GM12874 (cell line): ENCODE data around the gene ANKRD17.

Source experiments
- CTCF ChIP-seq: IDR thresholded peaks from 2 replicates; pipeline ENCODE4 v1.5.1; 2011; ENCODE audit warnings: low read depth, mild to moderate bottlenecking, control low read depth, low read length, moderate library complexity; ENCODE audit not compliant: insufficient read depth

The ANKRD17 gene

GRCh38 chr4:73206236-73206635 lies 52.4 kb downstream of the ANKRD17 start:
- TF ChIP-seq CTCF: no peak

GRCh38 chr4:73205482-73205881 lies 53.1 kb downstream of the ANKRD17 start:
- TF ChIP-seq CTCF: no peak

- no peak for TF ChIP-seq CTCF
Observed at GRCh38 chr4:73197220-73197619, 61.4 kb downstream of the ANKRD17 start.

GRCh38 chr4:73194064-73194463 lies 64.5 kb downstream of the ANKRD17 start:
- TF ChIP-seq CTCF: no peak

GRCh38 chr4:73193659-73194058 lies 64.9 kb downstream of the ANKRD17 start:
- TF ChIP-seq CTCF: no peak

GRCh38 chr4:73193155-73193554 lies 65.4 kb downstream of the ANKRD17 start:
- TF ChIP-seq CTCF: no peak

- no peak for TF ChIP-seq CTCF
Observed at GRCh38 chr4:73189274-73189810, 69.3 kb downstream of the ANKRD17 start.
